ENCODE measurements around the gene STAC.
"Not testable (repeated sequence)": the region's sequence is repeated elsewhere in the genome, so short reads cannot be mapped to it uniquely, and the experiment has no call there.

STAC gene

DNA sequence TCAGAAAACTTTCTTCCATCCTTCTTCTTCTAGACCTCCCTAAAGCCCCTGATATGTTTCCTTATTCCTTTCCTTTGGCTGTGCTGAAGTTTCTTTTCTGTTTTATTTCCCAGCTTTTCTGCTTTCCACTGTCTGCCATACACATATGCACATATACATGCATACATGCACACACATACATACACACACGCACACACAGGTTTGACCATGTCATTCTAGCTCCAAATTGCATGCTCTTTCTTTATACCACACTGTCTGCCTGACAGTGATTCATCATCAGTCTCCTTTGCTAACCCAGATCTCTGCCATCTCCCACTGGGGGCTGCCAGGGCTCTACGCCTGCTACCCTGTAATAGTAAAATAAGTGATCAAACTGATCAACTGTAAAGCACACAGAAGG lies 181.3 kb downstream of the STAC start:
- no peak overlapping the region for H3K27ac ChIP-seq
- DNase-seq (ENCODE audit: low read depth, low spot score) = no peak

DNA sequence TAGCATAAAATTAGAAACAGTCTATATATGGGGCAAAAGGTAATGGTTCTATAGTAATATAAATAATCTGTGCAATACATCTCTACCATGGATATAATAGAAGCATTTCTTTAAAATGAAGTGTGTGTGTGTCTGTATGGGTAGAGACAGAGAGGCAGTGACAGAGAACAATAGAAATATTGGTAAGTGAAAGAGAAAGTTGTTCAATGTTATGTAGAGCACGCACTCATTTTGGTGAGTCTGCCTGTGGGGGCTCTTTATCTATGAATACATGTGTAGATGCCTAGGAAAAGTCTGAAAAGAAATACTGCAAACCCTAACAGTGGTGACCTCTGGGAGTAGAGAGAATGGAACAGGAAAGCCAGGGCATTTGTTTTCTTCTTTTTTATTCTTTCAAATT lies 182.6 kb downstream of the STAC start:
- no peak for DNase-seq (ENCODE audit: low read depth, low spot score)
- no peak overlapping the region for H3K27ac ChIP-seq

DNA sequence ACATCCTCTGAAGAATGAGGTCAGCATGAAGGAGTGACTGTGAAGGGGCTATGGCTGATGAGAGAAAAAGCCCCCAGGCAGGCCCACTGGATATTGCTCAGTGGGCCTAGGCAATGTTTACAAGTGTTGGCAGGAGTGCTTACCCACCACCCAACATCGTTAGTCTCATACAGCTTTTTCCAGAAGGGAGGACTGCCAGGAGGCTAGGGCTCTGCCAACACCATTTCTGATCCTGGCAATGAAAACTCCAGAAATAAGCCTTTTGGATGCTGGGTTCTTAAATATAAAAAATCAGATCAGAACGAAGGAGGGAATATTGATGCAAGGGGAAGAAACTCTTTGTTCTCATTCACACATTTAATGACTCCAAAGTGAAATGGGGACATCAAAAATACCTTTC lies 194.9 kb downstream of the STAC start:
- no peak overlapping the region for H3K27ac ChIP-seq
- DNase-seq (ENCODE audit: low read depth, low spot score) = no peak

DNA sequence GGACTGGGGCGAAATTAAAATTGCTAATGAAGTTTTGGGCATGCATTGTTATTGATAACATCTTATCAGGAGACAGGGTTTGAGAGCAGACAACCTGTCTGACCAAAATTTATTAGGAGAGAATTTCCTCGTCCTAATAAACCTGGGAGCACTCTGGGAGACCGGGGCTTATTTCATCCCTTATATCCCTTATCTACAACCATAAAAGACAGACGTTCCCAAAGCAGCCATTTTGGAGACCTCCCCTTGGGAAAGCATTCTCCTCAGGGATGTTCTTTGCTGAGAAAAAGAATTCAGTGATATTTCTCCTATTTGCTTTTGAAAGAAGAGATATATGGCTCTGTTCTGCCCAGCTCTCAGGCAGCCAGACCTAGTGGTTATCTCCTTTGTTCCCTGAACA lies 198.1 kb downstream of the STAC start:
- not testable (repeated sequence) for DNase-seq (ENCODE audit: low read depth, low spot score)

DNA sequence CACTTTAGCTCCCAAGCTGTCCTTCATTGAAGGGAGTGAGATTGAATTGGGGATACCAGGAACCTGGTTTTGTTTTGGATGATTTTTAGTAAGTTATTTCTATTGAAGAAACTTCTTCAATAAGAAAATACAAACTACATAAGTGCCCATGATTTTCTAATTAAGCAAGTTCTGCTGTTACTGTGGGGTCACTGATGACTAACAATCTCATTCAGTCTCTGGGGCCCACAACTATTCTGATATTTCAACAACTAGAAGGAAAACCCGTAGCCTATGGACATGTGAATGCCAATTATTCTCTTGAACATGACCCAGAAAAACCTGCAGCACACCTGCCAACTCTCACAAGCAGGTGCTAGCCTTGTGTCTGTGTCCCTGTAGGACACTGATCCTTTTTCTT lies 199.4 kb downstream of the STAC start:
- no peak overlapping the region for H3K27ac ChIP-seq
- DNase-seq (ENCODE audit: low read depth, low spot score) = no peak

More for the DNA sequence above, 198.1 kb downstream of the STAC start:
- not testable (repeated sequence) for H3K27ac ChIP-seq

DNA sequence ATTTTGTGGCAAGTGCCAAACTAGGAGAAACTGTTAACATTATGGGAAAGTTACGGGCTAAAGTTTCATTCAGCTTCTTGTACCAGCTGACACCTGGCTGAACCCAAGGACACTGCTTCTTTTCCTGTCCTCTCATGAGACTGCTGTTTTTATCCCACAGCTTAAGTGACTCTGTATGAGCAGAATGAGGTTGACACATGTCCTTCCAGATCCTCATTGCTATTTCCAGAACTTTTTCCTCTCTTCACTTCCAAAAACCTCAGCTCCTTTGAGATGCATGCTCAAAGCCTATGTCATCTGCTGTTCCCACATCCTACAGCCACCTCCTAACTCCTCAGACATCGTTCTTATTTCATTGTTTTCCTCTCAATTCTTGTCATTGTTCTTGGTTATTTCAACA lies 200.4 kb downstream of the STAC start:
- H3K27ac ChIP-seq = no peak overlapping the region
- no peak for DNase-seq (ENCODE audit: low read depth, low spot score)

DNA sequence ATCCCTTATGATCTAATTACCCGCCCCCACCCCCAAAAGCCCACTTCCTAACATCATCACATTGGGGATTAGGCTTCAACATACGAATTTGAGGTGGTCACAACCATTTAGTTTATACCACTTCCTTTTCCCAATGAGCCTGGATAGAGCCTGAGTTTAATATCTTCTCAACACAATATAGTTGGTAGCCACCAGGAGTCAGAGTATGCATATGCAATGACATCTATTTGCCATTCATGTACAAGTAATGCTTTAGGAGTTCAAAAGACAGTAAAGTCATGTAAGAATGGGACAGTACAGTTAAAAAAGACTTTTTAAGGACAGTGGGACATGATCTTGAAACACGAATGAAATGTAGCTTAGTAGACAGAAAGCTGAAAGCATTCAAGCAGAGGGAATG lies 211.7 kb downstream of the STAC start:
- no peak overlapping the region for H3K27ac ChIP-seq
- no peak for DNase-seq (ENCODE audit: low read depth, low spot score)

DNA sequence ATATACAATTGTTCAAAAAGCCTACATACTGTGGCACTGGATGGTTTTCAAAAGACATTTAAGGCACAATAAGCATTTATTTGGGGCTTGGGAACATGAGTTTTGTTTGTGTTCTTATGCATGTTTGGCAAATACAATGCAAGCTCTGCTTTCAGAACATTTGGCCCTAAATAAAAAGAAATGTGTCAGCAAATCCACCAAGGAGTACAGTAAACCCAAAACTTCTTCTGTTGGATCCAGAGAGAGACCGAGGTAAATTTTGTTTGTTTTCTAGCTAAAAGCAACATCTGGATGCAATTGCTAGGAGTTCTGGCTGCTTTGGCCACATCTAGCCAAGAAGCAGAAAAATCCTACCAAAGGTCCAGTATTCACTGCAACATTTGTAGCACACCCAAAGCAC lies 215.2 kb downstream of the STAC start:
- H3K27ac ChIP-seq = no peak overlapping the region
- no peak for DNase-seq (ENCODE audit: low read depth, low spot score)

DNA sequence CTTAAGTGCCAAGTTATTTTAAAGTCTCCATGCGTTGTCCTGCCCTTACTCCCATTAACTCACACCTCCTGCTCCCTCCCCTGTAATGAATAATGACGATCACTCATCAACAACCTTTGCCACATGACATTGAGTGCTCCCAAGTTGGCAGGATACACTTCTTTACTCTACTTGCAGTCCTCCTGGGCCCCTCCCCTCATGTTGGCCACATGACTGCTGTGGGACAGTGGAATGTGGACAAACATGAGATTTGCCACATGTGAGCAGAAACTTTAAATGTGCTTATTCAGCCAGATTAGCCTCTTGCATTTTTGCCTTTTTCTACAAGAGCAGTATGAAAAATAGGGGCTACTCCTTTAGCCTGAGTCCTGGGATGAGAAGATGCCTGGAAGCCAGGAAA lies 216.1 kb downstream of the STAC start:
- peak; percentile 22 for DNase-seq (ENCODE audit: low read depth, low spot score)
- H3K27ac ChIP-seq = no peak overlapping the region

DNA sequence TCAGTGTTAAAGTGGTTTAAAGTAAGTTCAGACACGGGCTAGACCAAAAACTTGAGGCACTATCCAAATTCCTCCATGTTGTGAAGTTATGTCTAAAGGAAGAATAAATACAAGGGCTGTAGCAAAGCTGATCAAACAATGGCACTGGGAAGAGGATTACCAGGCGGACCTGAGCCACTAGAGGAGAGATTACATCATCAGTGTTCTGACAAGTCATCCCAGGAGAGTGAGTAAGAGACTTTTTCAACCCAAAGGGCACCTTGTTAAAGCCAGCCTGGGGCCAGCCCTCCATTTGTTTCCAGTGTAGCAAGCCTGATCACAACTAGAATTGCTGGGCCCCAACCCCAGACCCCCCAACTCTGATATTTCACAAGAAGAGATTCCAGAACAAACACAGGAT lies 217.1 kb downstream of the STAC start:
- H3K27ac ChIP-seq = peak overlapping the region; percentile 39
- DNase-seq (ENCODE audit: low read depth, low spot score) = peak; percentile 60
